ENCODE results near the gene SEC24D. TPM values are rescaled to one million over a fixed set of nuclear protein-coding genes. Genes with fewer than 3 reads are reported as not detected.

Gene SEC24D
- polyA plus RNA-seq, 5 donors, result 41.2 to 51.7 (median 45.0) TPM

DNA sequence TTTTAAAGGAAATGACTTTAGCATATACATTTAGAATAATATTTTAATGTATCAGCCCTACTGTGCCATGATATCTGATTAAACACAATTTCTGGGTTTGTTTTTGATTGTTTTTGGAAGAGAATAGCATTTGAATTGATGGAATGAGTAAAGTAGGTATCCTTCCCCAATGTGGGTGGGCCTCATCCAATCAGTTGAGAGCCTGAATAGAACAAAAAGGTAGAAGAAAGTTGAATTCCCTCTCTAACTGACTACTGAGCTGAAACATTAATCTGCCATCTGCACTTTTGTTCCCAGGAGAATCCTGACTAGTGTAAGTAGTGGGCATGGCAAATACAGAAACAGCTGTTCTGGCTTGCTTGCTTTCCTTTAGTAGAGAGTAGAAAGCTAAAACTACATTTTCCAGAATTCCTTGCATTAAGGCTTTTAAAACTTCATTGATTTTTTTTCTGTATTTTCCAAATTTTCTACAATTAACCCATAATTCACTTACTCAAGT is 9.7 kb upstream of the SEC24D start:
- DNase-seq, result no peak

DNA sequence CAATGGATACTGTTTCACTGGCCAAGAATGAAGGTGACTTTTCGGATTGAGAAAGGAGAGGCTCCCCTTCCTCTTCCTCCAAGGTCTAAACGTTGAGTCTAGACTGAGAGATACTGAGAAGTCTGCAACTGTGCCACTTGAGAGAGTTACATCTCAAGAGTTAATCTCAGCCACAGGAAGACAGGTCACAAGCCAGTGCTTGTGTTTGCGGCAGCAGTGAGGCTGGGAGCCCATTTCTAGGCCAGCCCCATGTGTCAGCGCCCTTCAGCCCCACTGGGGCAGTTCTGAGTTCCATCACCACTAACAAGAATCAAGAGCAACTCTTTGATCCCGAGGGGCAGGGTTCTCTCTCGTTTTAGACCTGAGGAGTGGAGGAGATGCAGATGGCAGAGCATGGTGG is 7.3 kb upstream of the SEC24D start:
- DNase-seq, result no peak

- DNase-seq, result no peak
Observed at GRCh38 chr4:118842055-118842454, 6.1 kb upstream of the SEC24D start.

DNA sequence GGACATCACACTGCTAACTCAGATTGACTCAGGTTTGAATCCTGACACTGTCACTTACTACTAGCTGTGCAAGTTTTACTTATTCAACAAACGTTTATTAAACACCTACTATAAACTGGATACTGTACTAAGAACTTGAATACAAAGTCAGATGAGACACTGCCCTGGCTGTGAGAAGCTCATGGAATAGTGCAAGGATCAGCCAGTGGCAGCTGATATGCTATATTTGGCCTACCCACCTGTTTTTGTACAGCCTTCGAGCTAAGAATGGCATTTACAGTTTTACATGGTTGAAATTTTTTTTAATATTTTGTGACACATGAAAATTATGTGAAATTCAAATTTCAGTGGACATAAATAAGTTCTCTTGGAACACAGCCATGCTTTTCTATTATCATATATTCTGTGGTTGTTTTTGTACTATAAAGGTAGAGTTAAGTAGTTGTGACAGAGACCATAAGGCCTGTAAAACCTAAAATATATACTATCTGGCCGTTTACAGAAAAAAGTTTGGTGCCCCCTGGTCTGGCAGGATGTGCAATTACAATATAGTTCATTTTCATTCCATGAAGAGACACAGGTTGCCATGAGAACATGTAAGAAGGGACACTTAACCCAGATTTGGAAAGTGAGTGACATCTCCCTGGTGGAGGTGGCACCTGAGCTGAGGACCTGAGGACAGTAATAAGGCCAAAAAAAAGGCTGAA is 3.4 kb upstream of the SEC24D start:
- DNase-seq, result no peak

GRCh38 chr4:118837121-118837507 is 1.2 kb upstream of the SEC24D start:
- DNase-seq, result no peak

- peak; percentile 54 to 63 for DNase-seq
Observed at GRCh38 chr4:118836301-118837120, 585 bp upstream of the SEC24D start.

- peak; percentile 70 to 76 for DNase-seq
Observed at GRCh38 chr4:118834960-118835569, 861 bp downstream of the SEC24D start.

DNA sequence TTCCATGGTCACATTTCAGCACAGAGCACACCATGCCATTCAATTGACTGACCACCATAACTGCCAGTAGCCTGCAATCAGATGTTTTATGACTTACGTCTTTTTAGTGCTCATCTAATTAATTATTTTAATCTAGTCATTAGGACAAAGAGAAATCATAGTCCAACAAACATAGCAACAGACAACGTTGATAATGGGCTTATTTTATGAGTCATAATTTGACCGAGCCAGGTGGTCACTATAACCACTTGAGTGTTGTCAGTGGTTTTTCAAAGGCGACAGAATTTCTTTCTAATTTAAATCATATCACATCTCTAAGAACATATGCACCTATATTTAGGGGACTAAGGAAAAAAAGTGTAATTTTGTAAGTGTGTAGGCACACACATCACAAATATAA is 1.9 kb downstream of the SEC24D start:
- DNase-seq, result no peak

DNA sequence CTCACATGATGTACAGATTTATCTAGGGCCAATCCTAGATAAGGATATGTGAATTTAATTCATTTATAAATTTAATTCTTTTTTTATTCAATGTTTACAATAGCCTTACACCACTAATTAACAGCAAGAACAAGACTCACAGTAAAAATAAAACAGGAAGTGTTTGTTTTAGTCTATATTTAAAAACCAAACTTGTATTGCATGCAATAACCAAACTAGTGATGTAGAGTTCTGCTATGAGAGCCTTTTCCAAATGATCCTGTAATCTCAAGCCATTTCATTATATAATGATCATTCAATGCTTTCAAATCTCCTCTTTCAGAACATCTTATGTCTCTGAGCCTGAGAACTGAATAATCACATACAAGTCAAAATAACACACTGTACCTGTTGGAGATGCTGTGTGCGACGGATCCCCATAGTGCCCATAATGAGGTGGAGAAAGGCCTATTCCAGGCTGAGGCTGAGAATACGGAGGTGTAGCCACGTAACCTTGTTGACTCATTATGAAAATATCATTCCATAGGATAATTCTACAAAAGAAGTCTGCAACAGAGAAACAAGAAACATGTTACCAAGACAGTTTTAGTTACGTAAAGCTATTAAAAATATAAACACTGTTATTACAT is 2.6 kb downstream of the SEC24D start:
- no peak for DNase-seq

DNA sequence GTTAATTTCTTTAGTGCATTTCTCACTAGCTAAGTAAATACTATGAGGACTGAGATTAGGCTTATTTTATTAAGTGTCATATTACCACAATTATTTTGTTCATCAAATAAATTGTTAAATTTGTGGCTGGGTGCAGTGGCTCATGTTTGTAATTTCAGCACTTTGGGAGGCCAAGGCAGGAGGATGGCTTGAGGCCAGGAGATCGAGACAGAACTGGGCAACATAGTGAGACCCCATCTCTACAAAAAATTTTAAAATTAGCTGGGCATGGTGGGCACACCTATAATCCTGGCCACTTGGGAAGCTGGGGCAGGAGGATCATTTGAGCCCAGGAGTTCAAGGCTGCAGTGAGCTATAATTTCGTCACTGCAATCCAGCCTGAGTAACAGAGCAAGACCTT is 6.8 kb downstream of the SEC24D start:
- DNase-seq, result no peak

- DNase-seq, result no peak
Observed at GRCh38 chr4:118826723-118827444, 9.0 kb downstream of the SEC24D start.

DNA sequence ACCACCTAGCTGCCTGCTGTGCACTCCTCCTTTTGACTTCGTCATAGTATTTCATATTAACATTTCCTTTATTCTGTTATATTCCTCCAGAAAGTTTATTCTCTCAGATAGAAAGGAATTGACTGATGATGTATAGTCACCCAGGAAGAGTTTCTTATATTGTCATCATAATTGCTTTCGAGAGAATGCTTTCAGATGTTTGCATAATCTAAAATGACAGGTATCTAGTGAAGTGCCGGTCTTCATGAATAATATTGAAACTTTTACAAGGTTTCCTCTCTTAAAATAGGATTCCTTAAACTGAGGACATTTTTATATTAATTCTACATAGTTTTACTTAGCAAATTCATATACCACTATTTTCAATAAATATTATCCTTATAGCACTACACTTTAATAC is 10.1 kb downstream of the SEC24D start:
- no peak for DNase-seq

- no peak for DNase-seq
Observed at GRCh38 chr4:118824141-118824540, 11.8 kb downstream of the SEC24D start.

- DNase-seq, result no peak
Observed at GRCh38 chr4:118823471-118823870, 12.5 kb downstream of the SEC24D start.

- no peak for DNase-seq
Observed at GRCh38 chr4:118821590-118822293, 14.2 kb downstream of the SEC24D start.

DNA sequence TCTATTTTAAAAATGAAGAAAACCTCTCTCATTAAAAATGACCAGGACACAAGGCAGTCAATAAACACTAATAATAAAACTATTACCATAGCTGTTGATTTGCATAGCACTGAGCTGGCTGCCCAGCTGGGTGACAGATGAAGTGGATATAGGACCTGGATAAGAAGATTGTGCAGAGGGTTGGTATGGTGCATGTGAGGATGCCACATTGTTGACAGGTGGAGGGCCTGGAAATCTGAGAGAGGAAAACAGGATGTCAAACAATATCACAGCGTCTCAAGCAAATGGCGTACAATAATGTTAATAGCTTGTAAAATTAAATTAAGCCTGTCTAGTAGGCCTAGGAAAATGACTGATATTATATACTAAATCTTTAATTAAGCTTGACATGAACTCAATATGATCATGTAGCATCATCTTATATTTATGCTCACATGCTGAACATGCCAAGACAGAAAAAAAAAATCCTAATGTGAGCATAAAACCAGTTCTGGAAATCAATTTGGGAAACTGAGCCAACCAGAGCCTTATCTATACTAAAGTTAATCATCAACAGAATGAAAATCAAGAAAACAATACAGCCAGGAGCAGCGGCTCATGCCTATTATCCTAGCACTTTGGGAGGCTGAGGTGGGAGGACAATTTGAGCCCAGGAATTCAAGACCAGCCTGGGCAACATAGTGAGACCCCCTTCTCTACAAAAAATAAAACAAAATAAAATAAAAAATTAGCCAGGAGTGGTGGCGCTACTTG is 18.6 kb downstream of the SEC24D start:
- no peak for DNase-seq

GRCh38 chr4:118816538-118817177 is 19.3 kb downstream of the SEC24D start:
- DNase-seq, result no peak

DNA sequence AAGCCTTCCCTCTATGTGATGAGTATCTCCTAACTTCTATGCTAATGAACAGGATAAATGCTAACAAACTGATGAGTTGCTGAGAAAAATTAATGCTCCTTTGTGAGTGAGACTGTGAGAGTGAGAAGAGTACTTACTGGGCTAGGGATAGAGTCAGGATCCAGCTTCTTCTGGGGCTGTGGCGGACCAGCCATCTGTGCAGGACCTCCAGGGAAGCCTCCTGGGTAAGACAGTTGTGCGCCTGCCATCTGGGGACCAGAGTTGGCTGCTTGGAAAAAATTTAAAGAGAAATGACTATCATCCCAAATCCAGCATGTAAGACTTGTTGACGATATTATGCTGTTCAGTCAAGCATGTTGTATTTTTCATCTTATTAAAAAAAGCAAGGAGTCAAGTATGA is 21.0 kb downstream of the SEC24D start:
- peak in 1 of 2 donors; percentile 3 for DNase-seq

DNA sequence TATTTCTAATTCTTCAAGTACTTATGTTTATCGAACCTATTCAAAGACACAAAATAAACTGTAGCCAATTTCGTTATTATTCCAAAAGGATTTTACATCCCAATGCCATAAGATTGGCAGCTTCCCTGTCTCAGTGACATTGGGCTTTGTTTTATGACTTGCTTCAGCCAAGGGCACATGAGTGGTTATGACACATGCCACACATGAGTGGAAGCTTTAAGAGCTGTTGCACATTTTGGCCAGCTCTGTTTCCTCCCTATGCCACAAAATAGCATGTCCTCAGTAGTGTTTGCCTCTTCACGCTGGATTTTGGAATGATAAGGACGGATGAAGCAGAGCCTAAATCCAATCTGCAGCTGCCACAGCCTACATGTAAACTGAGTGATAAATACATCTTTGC is 21.9 kb downstream of the SEC24D start:
- DNase-seq, result peak in 1 of 2 donors; percentile 17

GRCh38 chr4:118813561-118813960 is 22.4 kb downstream of the SEC24D start:
- no peak for DNase-seq
